ENCODE results near the gene CDH4. TPM values are rescaled to one million over a fixed set of nuclear protein-coding genes. Genes with fewer than 3 reads are reported as not detected.

The CDH4 gene
- polyA plus RNA-seq, 4 donors: 5.6 to 8.8 (median 7.0) TPM

DNA sequence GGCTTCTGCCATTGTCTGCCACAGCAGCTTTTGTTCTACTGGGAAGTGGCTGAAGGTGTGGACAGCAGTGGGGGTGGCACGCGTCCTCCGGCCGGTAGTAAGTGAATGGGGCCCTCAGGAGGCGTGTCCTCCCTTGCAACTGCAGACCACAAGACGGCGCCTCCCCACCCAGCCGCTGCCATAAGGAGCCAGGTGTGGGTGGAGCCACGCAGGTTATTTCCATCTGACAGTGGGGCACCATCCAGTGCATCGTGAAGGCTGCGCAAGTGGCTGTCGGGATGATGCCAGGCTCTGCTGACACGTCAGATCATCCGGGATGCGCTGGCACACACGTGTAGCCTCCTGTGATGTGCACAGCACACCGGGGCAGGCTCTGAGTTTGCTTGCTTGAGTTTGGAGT, 379.7 kb downstream of the CDH4 start:
- no peak for DNase-seq (ENCODE audit: low read depth in 4 of 4, low spot score in 2 of 4)

DNA sequence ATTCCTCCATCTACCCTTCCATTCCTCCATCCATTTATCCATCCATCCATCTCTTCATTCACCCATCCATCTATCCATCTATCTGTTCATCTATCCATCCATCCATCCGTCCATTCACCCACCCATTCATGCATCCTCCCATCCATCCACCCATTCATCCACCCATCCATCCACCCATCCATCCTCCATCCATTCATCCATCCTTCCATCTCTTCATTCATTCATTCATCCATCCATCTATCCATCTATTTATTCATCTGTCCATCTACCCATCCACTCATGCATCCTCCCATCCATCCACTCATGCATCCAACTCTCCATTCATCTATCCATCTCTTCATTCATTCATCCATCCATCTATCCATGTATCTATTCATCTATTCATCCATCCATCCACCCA, 380.9 kb downstream of the CDH4 start:
- DNase-seq (ENCODE audit: low read depth in 4 of 4, low spot score in 2 of 4): no peak

DNA sequence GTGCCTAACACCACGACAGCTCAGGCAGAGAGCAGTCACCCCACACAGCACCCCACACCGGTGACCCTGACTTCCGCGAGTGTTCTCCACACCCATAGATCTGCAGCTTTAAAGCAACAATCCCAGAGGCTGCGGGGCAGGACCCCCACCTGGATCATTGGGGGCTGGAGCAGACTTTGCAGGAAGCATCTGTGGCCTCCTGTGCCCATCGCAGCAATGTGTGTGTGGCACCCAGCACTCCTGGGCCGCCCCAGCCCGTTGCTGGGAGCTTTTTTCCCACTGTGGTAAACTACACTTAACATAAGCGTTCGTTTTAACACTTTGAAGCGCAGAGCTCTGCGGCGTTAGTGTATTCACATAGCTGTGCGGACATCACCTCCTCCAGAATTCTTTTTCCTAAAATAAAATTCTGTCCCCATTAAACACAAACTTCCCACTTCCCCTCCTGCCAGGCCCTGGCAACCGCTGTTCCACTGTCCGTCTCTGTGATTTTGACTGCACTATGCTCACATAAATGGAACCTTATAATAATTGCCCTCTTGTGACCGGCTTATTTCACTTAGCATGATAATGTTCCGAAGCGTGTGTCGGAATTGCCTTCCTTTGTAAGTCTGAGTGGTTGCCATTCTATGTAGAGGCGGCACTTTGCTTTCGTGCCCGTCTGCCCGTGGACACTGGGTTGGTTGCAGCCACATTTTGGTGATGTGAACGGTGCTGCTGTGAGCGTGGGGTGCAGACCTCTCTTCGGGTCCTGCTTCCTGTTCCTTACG, 382.5 kb downstream of the CDH4 start:
- DNase-seq (ENCODE audit: low read depth in 4 of 4, low spot score in 2 of 4): no peak

DNA sequence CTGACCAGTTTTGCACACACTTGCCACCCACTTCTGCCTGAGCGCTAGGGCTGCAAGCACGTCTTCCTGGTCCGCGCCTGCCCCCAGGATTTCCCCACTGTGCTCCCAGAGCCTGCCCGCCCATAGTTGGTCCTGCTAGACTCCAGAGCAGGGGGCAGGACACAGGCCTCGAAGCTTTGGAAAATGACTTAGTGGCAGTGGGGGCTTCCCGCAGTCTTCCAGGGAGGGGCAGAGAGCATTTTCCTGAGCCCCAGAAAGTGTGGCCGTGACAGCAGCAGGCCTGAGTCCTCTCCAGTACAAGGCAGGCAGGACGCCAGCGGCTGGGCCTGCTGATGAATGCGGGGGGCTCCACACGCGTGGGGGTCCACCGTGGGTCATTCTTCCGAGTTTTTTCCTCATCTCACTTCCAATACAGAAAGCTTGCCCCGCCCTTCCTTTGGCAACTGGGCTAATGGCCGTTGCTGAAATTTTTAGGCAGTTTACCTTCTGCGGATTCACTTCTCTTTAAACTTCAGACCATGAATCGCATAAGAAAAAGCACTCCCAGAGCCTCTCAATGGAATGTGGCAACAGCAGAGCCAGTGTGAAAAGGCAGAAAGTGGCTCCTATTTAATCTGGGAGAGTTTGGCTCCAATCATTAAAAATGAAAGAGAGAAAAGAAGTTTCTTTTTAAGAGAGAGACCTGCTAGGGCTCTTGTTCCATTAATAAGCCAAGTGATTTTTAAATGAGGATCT, 383.8 kb downstream of the CDH4 start:
- DNase-seq (ENCODE audit: low read depth in 4 of 4, low spot score in 2 of 4): no peak

DNA sequence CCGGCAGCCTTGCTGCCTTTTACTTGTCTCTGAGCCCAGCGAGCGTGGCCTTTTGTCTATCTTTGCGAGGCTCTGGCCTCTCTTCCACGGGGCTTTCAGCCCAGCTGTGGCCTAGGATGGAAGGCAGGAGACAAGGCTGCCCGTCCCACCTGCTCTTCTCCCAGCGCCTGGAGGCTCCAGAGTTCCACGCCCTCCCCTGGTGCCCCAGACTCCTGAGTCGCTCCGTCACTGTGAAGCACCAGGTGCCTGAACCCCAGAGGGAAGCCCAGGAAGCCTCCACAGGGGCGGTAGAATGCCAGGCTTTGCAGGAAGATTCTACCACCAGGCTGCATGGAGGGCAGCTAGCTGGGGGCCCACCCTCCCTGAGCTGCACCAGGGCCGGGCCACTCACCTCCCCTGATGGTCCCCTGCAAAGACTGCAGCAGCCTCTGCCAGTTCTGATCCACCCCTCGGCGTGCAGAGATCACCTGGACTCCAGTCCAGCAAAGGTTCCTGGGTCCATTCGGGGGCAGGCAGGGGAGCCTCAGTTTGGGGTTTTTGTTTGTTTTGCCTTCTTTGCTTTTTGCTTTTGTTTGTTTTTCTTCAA, 384.6 kb downstream of the CDH4 start:
- DNase-seq (ENCODE audit: low read depth in 4 of 4, low spot score in 2 of 4): no peak

DNA sequence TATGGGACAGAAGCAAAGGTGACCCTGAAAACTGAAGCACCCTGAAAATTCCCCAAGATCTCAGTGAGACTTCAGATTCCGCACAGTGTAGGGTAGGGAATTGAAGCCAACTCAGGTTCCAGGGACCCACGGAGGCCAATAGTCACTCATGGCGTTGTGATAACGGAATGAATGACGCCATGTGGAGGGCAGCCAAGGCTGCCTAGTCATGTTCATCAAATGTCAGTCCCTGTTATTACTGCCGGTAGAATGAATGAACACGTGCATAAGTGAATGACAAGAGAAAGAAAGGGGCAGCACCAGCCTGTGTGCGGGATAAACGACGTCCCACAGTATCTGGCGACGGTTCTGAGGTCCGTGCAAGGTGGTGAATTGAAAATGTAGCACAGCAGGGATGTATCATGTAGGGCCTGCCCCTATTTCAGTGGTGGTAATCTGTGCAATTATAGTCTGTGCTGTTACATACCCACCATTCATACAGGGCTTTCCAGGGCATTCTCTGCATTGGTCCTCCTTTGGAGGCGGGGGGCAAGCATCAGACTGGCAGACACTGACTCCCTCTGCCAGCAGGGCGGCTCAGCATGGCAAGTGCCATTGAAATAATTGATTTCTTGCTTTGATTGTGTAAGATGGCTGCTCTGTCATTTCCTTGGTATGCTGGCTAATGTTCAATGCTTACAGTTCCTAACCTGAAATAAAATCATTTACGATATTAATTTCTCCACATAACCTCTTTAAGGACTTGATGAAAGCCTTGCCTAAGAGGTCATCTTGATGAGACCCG, 386.9 kb downstream of the CDH4 start:
- DNase-seq (ENCODE audit: low read depth in 4 of 4, low spot score in 2 of 4): no peak

DNA sequence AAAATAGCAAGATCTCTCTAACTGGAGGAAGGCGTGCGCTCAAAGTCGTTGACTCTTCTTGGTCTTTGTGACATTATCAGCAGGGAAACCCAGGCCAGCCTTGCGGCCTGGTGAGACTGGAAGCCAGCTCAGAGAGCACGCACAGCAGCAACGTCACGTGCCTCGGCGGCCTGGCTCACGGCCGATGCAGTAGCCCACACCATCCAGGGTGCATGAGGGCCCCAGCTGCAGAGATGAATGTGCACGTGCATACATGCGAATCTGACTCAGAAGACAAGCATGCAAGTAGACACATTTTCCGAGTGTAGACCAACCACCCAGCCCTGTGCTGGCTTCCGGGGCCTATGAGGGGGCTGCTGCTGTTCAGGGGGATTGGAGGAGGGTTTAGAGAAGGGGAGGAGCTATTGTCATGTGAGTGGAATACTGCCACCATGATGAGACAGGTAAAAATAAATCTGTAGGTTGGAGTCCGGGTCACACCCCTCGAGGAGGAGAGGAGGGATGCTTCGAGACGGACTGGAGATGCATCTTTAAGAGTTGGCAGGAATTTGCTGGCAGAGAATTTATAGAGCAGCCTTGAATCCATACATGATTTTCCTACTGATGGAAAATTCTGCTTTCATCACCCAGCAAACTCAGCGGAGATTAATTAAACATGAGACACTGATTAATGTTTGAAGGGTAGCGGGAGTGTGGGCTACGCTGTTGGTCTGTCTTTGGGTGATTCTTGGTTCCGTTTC, 388.2 kb downstream of the CDH4 start:
- DNase-seq (ENCODE audit: low read depth in 4 of 4, low spot score in 2 of 4): no peak

DNA sequence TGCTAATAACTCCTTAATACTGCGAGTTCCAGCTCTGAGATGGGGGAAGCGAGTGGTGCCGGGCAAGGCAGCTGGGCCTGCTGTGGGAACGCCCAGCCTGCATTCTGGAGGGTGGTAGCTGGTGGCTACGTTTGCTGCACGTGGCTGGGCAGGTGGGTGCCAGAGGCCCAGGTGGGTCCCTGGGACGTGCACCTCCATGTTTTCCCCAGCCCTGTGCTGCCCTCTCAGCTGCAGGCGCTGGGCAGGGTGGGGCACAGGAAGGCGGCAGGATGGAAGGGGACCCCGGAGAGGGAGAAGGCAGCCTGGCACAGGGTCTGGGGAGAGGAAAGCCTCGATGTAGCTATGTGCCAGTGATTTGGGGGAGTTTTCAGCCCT, 388.8 kb downstream of the CDH4 start:
- no peak for DNase-seq (ENCODE audit: low read depth in 4 of 4, low spot score in 2 of 4)

DNA sequence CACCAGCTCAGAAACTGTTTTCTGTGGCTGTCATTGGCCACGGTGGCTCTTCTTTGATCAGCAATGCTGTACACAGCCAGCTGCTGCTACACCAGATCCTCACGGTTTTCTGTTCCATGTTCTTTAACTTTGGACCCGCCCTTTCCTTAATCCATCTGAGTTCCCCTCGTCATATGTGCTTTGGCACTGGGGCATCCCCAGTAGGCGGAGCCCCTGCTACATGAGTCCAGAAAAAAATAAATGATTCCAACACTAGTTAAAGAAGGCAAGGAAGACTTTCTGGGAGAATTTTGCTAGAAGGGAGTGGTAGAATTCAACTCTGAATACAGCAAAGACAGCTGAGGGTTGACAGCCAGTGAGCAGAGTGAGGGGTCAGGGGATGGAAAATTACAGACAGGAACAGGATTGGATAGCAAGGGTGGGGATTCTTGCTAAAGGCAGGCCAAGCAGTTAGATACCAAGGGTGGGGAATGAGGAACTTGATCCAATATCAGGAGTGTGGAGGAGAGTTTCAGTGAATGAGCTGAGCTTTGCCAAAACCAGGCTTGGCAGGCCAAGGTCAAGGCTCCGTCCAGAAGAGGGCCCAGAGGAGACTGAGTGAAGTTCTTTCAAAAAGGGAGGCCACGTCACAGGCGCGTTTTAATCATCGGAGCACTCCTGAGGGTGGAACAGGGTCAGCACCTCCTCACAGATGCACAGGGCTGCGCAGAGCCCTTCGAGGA, 391.8 kb downstream of the CDH4 start:
- DNase-seq (ENCODE audit: low read depth in 4 of 4, low spot score in 2 of 4): no peak

DNA sequence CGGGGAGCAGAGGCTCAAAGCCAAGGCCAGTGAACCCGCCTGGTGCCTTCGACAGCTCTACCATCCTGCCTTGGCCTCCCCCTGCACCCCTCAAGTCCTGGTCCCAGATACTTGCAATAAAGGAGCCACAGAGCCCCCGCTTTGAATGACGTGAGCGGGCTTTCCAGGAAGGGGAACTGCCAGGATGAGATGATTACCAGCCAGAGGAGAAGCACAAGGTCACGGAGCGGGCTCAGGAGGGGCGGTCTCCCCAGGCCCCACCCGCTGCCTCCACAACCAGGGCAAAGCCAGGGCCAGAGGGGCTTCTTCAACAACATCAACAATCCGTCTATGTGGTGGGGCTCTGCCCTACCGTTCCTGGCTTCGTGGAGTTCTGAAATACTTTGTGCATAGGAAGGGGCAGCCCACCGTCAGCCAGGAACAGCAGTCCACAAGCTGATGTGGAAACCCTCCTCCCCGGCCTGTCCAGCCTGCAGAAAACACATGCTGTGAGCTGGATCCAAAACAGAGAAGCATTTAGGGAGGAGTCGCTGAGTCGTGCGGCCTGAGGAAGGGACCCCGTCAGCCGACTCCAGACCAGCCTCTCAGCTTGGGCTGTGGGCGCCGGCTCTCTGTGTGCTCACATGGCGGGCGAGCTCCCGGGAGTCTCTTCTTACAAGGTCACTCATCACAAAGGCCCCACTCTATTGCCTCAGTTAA, 392.5 kb downstream of the CDH4 start:
- no peak for DNase-seq (ENCODE audit: low read depth in 4 of 4, low spot score in 2 of 4)

DNA sequence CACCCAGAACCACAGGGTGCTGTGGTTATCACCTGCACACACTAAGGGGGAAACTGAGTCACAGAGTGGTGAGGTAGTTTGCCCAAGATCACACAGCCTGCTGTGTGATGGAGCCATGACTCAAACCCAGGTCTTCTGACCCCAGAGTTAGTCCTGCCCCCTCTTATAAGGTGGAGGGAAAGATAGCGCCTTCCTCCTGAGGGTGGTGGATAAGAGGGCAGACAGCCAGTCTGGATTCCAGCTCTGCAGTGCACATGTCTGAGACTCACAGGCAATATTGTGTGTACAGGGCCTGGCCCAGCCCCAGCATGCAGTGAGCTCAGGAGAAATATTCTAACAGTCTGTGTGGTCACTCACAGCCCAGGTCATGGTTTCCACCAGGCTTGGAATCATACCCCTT, 393.7 kb downstream of the CDH4 start:
- no peak for DNase-seq (ENCODE audit: low read depth in 4 of 4, low spot score in 2 of 4)

DNA sequence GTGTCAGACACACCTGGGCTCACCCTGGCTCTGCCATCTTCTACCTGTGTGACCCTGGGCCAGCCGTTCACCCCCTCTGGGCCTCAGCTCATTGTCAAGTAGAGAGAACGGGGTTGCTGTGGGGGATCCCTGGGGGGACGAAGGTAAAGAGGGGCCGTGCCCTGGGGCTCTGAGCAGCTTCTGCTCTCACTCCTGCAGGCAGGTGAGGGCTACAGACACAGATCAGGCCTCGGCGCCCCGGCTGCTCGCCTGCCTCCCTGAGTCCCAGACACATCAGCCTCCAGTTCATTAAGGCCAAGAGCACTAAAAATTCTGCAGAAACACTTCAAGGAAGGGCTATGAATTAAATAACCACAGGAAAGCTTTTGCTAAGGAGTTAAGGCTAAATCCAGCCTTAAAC, 394.4 kb downstream of the CDH4 start:
- DNase-seq (ENCODE audit: low read depth in 4 of 4, low spot score in 2 of 4): no peak

DNA sequence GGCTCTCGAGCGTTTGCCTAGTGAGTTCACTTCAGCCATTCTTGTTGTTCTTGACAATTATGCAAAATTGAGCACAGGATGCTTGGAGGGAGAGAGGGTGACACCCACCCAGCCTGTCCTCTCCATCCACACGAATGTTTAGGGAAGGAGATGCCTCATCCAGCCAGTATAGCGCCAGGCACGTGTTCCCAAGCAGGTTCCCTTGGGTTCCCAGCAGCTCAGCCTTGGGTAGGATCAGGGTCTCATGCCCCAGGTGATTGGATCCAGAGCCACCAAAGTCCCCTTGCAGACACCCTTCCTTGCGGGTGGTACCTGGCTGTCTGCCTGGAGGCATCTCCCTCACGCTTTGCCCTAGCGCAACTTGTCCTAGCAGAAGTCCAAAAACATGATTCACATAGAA, 394.9 kb downstream of the CDH4 start:
- DNase-seq (ENCODE audit: low read depth in 4 of 4, low spot score in 2 of 4): no peak

DNA sequence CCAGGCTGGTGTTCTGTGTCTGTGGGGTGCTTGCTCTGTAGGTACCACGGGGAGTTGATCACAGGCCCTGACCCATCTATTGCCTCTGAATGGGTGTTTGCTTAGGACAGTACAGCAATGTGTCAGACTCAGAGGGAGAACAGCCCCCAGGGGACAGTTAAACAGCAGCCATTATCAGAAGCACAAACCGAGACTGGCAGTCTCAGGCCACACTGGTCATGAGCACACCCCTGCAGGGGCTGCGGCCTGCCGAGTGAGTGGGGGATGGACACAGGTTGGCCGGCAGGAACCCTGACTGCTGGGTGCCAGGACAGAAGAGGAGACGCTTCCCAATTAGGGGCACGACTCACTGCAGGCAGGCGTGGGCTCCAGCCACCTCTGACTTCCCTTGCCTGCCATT, 395.6 kb downstream of the CDH4 start:
- DNase-seq (ENCODE audit: low read depth in 4 of 4, low spot score in 2 of 4): no peak

DNA sequence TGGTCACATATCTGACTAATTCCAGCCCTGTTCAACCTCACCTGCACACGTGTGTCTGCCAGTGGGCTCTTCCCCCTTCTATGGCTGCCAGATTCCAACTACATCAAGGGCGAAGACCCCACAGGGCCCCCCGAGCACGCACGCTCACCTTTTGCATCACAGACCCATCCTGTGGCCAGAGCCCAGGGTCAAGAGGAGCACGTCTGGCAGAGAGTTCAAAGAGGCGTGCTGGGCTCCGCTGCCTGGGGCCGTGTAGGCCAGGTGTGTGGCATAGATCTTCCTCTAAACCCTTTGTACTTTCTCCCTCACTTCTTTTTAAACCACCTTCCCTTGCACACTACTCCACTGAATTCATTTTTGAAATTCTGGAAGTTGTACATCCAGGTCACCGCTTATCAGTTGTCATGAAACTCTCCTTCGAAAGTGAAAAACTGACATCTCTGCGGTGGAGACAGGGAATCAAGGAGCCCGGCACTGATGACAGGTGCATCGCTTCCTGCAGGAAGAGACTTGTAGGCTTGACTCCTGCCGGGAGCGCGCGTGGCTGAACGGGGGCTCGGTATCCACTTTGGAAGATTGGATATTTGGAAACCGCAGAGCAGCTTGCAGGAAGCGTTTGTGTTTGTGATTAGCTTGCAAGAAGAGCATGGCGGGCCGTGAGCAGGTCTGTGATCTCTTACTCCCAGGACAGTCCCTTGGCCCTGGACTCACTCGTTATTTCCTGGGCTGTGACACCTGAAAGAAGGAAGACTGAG, 397.2 kb downstream of the CDH4 start:
- no peak for DNase-seq (ENCODE audit: low read depth in 4 of 4, low spot score in 2 of 4)

DNA sequence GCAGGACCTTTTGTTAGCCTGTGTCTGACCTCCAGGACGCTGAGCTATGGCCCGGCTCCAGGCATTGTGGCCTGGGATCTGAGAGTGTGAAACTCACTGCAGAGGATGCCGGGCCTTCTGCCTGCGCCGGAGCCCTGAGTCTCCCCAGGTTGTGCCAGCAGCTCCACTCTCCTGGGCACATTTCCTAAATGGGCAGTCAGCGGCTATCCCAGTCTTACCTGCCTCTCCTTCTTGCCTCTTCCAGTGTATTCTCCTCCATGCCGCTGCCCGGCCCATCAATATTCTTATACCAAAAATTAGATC, 397.8 kb downstream of the CDH4 start:
- no peak for DNase-seq (ENCODE audit: low read depth in 4 of 4, low spot score in 2 of 4)

DNA sequence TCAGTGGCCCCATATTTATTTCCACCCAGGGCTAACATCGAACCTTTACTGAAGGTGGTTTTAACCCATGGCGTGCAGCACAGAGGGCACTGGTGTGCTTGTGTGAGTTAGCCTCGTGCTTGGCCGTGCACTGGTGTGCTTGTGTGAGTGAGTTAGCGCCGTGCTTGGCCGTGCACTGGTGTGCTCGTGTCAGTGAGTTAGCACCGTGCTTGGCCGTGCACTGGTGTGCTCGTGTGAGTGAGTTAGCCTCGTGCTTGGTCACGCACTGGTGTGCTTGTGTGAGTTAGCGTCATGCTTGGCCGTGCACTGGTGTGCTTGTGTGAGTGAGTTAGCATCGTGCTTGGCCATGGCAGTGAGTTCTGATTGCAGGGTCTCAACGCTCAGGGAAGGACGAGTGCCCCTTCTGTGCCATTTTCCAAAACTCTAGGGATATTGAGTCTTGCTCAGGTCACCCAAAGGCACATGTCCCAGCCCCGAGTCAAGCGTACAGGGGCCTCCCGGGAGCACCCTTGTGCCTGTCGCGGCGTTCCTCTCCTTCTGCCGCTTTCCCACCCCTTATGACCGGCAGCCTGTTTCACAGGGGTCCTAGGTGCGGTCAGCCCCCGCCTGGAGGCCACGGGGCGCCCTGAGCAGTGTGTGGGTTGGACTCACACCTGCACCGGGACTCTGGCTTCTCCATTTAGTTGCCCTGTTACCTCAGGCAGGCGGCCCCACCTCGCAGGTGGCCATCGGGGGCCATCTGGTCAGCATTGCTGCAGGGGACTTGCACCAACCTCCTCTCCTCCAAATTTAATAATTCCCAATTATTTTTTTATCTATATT, 399.1 kb downstream of the CDH4 start:
- no peak for DNase-seq (ENCODE audit: low read depth in 4 of 4, low spot score in 2 of 4)

DNA sequence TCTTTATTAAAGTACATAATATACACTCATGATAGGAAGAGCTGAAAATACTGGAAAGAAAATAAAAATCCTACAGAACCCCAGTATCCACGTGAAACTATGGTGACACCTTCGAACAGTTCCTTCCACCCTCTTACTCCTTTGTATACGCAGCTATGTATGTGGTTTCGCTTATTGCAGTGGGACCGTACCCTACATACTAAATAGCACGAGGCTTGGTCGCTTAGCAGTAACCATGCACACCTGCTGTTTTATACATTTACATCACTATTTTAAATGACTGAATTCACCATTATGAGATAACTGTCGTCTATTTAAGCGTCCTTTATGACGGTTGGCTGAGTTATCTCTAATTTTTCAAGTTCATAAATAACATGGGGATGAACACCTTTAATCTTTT, 400.1 kb downstream of the CDH4 start:
- DNase-seq (ENCODE audit: low read depth in 4 of 4, low spot score in 2 of 4): no peak

All from left renal cortex interstitium (tissue), 4 donors.